IMR-90 (cell line): ENCODE measurements around the gene ABI3BP. TPM values are rescaled to one million over a fixed set of nuclear protein-coding genes. Genes with fewer than 3 reads are reported as not detected.

Source experiments
- ATAC-seq: fragments of 200-7000 bp; cut with Tn5 transposase; 2 replicates; pipeline ENCODE4 v1.9.1; 2020; ENCODE audit warnings: low read depth, mild to moderate bottlenecking, moderate library complexity
- BruUV-seq: library from RNA; stranded (reverse); fragments of 400-500 nt; replicated peaks from 2 replicates; lab custom pipeline; 2021; lab: Mats Ljungman, UMichigan
- CTCF ChIA-PET: fragments of 300-600 bp; formaldehyde crosslinking; extraction: SDS; loops from one replicate; lab custom pipeline; 2021; ENCODE audit warnings: antibody characterized with exemption; lab: Yijun Ruan, JAX
- POLR2A ChIA-PET: fragments of 300-600 bp; sonication (Branson Sonifier 250); formaldehyde crosslinking; loops from one replicate; lab custom pipeline; 2022; ENCODE audit warnings: antibody characterized with exemption; ENCODE audit not compliant: unreplicated experiment; lab: Charles Lee
- DNase-seq: peaks from one replicate; pipeline ENCODE4 v3.0.0; 2013
- H2AFZ ChIP-seq: replicated peaks from 2 replicates; pipeline ENCODE3; 2013; ENCODE audit warnings: low read length, mild to moderate bottlenecking; ENCODE audit not compliant: poor library complexity
- H2AK5ac ChIP-seq: 2 replicates; pipeline ENCODE4 v1.6.1; 2013; ENCODE audit warnings: low read depth, low read length, inconsistent platforms
- H2AK9ac ChIP-seq: replicated peaks from 2 replicates; pipeline ENCODE3; 2013; ENCODE audit warnings: mild to moderate bottlenecking, low read depth, low read length, moderate library complexity; ENCODE audit not compliant: poor library complexity
- H2BK120ac ChIP-seq: 2 replicates; pipeline ENCODE4 v1.6.1; 2013; ENCODE audit warnings: low read depth, low read length, inconsistent platforms
- H2BK15ac ChIP-seq: 3 replicates; pipeline ENCODE4 v1.6.1; 2013; ENCODE audit warnings: low read depth, low read length, inconsistent platforms
- H2BK20ac ChIP-seq: 2 replicates; pipeline ENCODE4 v1.6.1; 2013; ENCODE audit warnings: low read depth, mild to moderate bottlenecking, inconsistent platforms, low read length, moderate library complexity
- H2BK5ac ChIP-seq: 2 replicates; pipeline ENCODE4 v1.6.1; 2013; ENCODE audit warnings: mild to moderate bottlenecking, low read depth, low read length, inconsistent platforms; ENCODE audit not compliant: poor library complexity, severe bottlenecking
- H3K14ac ChIP-seq: replicated peaks from 2 replicates; pipeline ENCODE4 v1.6.1; 2013; ENCODE audit warnings: low read depth, low read length, inconsistent platforms
- H3K18ac ChIP-seq: 2 replicates; pipeline ENCODE4 v1.6.1; 2013; ENCODE audit warnings: low read depth, low read length, control low read depth
- H3K23ac ChIP-seq: 2 replicates; pipeline ENCODE4 v1.6.1; 2013; ENCODE audit warnings: low read depth, low read length, inconsistent platforms
- H3K27ac ChIP-seq: 2 replicates; pipeline ENCODE4 v1.5.1; 2013; ENCODE audit warnings: mild to moderate bottlenecking, control low read depth, low read length; ENCODE audit not compliant: insufficient read depth
- H3K27me3 ChIP-seq: 2 replicates; pipeline ENCODE4 v1.6.1; 2013; ENCODE audit warnings: low read length; ENCODE audit not compliant: control insufficient read depth, insufficient read depth
- H3K36me3 ChIP-seq: 2 replicates; pipeline ENCODE4 v1.6.1; 2013; ENCODE audit warnings: low read length, mixed read lengths; ENCODE audit not compliant: control insufficient read depth, insufficient read depth
- H3K4ac ChIP-seq: 2 replicates; pipeline ENCODE4 v1.6.1; 2013; ENCODE audit warnings: low read depth, low read length, inconsistent platforms
- H3K4me1 ChIP-seq: 2 replicates; pipeline ENCODE4 v1.6.1; 2013; ENCODE audit warnings: low read length, mixed read lengths; ENCODE audit not compliant: control insufficient read depth, insufficient read depth
- H3K4me2 ChIP-seq: 2 replicates; pipeline ENCODE4 v1.6.1; 2013; ENCODE audit warnings: low read depth, mild to moderate bottlenecking, control low read depth, low read length, moderate library complexity
- H3K4me3 ChIP-seq: 2 replicates; pipeline ENCODE4 v1.5.1; 2013; ENCODE audit warnings: low read depth, mild to moderate bottlenecking, control low read depth, low read length, moderate library complexity; ENCODE audit not compliant: insufficient read depth
- H3K56ac ChIP-seq: 2 replicates; pipeline ENCODE4 v1.6.1; 2013; ENCODE audit warnings: low read length, inconsistent platforms; ENCODE audit not compliant: insufficient read depth; ENCODE audit errors: extremely low read depth
- H3K79me1 ChIP-seq, 2 experiments: 2 replicates each; pipeline ENCODE4 v1.6.1; 2013; ENCODE audit warnings: low read length in 2 of 2, inconsistent platforms in 1 of 2, low read depth in 1 of 2
- H3K9ac ChIP-seq: 2 replicates; pipeline ENCODE4 v1.6.1; 2013; ENCODE audit warnings: low read depth, low read length, control low read depth
- H3K9me1 ChIP-seq: 2 replicates; pipeline ENCODE4 v1.6.1; 2013; ENCODE audit warnings: low read length, inconsistent platforms; ENCODE audit not compliant: insufficient read depth
- H3K9me3 ChIP-seq: 2 replicates; pipeline ENCODE4 v1.6.1; 2013; ENCODE audit warnings: low read length; ENCODE audit not compliant: control insufficient read depth, insufficient read depth
- H4K20me1 ChIP-seq: 2 replicates; pipeline ENCODE4 v1.6.1; 2013; ENCODE audit warnings: low read length, inconsistent platforms; ENCODE audit not compliant: insufficient read depth
- H4K5ac ChIP-seq: 2 replicates; pipeline ENCODE4 v1.6.1; 2013; ENCODE audit warnings: mild to moderate bottlenecking, low read depth, low read length, control low read depth
- H4K8ac ChIP-seq, 2 experiments: 2 replicates each; pipeline ENCODE4 v1.6.1; 2013; ENCODE audit warnings: low read depth in 2 of 2, low read length in 2 of 2, control low read depth in 1 of 2, inconsistent platforms in 1 of 2
- H4K91ac ChIP-seq: 2 replicates; pipeline ENCODE4 v1.6.1; 2013; ENCODE audit warnings: low read depth, low read length, inconsistent platforms; ENCODE audit not compliant: insufficient read depth
- BHLHE40 ChIP-seq: fragments of 150-350 bp; IDR thresholded peaks from 2 replicates; pipeline ENCODE4 v1.6.1; 2016; ENCODE audit warnings: mild to moderate bottlenecking, low read depth, low read length
- FOS ChIP-seq: fragments of 150-350 bp; IDR thresholded peaks from 2 replicates; pipeline ENCODE4 v1.6.1; 2016; ENCODE audit warnings: low read depth, low read length
- MAFK ChIP-seq: IDR thresholded peaks from 2 replicates; pipeline ENCODE4 v1.6.1; 2012; ENCODE audit warnings: low read depth, low read length, improper control_type of control experiment
- MAZ ChIP-seq: IDR thresholded peaks from 2 replicates; pipeline ENCODE4 v1.6.1; 2012; ENCODE audit warnings: low read depth, mild to moderate bottlenecking, low read length, improper control_type of control experiment, moderate library complexity, borderline replicate concordance
- RAD21 ChIP-seq: IDR thresholded peaks from 2 replicates; pipeline ENCODE4 v1.6.1; 2012; ENCODE audit warnings: low read length, improper control_type of control experiment
- USF2 ChIP-seq: fragments of 150-350 bp; IDR thresholded peaks from 2 replicates; pipeline ENCODE4 v1.6.1; 2017; ENCODE audit warnings: mild to moderate bottlenecking, antibody characterized with exemption, low read length, low read depth
- dilution Hi-C: fragments of 300-500 bp; cut with HindIII; formaldehyde crosslinking; loops from one replicate; pipeline ENCODE4 v1.14.3; 2018; ENCODE audit warnings: low sequenced_read_pairs; ENCODE audit not compliant: unreplicated experiment
- in situ Hi-C: fragments of 300-500 bp; cut with MboI; formaldehyde crosslinking; loops from 3 replicates; pipeline ENCODE4 v1.14.3; 2019; ENCODE audit warnings: low sequenced_read_pairs, inconsistent platforms, mixed read lengths
- intact Hi-C: fragments of 100-400 bp; cut with micrococcal nuclease; formaldehyde crosslinking; loops from 2 replicates; pipeline ENCODE4 v1.10.0; 2022
- polyA plus RNA-seq, 3 experiments: library from polyadenylated mRNA; depleted of rRNA; stranded (reverse); fragments of >200 nt; gene quantifications; 2 replicates each; pipeline ENCODE4 v1.2.3, GENCODE V29; 2012; ENCODE audit warnings: low replicate concordance in 1 of 3
- total RNA-seq: library from RNA; depleted of rRNA; stranded (reverse); fragments of >200 nt; gene quantifications from 2 replicates; pipeline ENCODE4 v1.2.3, GENCODE V29; 2012

Gene ABI3BP
- total and polyA plus RNA-seq, 2 of the 4 experiments (the other 2 are of a cell fraction): 3.0 to 26.7 TPM

GRCh38 chr3:100775669-100776068, 217.6 kb downstream of the ABI3BP start:
- no peak overlapping the region for H2BK5ac ChIP-seq
- H3K56ac ChIP-seq: no peak overlapping the region
- no peak overlapping the region for H4K8ac ChIP-seq
- H4K5ac ChIP-seq: no peak overlapping the region
- H2AK5ac ChIP-seq: no peak overlapping the region; the same call in 1 of the 2 replicates
- no peak overlapping the region for H3K9ac ChIP-seq
- in situ Hi-C loops: no loop called here
- H3K4me2 ChIP-seq: no peak overlapping the region
- intact Hi-C loops: no loop called here
- dilution Hi-C loops: no loop called here
- no peak overlapping the region for H3K27ac ChIP-seq
- H3K27me3 ChIP-seq: no peaks in the 10 kb centered on the region
- ChIA-PET CTCF (interaction anchor here (1.6 kb wide), 1 partner anchor 22 kb away, joined by 4 read pairs; no protein-coding TSS in a partner anchor), POLR2A (no interaction called here)
- BruUV-seq: no TSS peak
- ATAC-seq (no peak; the same call in 1 of the 2 replicates), DNase-seq (peak; percentile 20)
- peak overlapping the region; percentile 26 for H2AFZ ChIP-seq
- H3K9me3 ChIP-seq: no peaks in the 10 kb centered on the region
- H4K20me1 ChIP-seq: no peaks in the 10 kb centered on the region
- H3K79me1 ChIP-seq: no peaks in the 10 kb centered on the region
- no peak overlapping the region for H2BK120ac ChIP-seq
- peaks cover 15% of the 10 kb centered on the region for H3K9me1 ChIP-seq
- H3K4me1 ChIP-seq: peaks cover 6% of the 10 kb centered on the region; the same call in 1 of the 2 replicates
- peak overlapping the region; percentile 7; the same call in 1 of the 3 replicates for H2BK15ac ChIP-seq
- H3K14ac ChIP-seq: peak overlapping the region; percentile 44; the same call in 1 of the 2 replicates
- no peak overlapping the region; the same call in 1 of the 2 replicates for H3K23ac ChIP-seq
- H3K4ac ChIP-seq: no peak overlapping the region
- H2AK9ac ChIP-seq: no peak overlapping the region
- TF ChIP-seq MAZ: no peak
- no peak for TF ChIP-seq USF2
- no peak for TF ChIP-seq BHLHE40
- TF ChIP-seq MAFK: no peak
- no peak for TF ChIP-seq FOS
- no peak for TF ChIP-seq RAD21
- no peak overlapping the region for H3K4me3 ChIP-seq
- no peak overlapping the region for H4K91ac ChIP-seq
- H3K18ac ChIP-seq: no peak overlapping the region
- H2BK20ac ChIP-seq: 0 out of 2 replicates have a peak overlapping the region, but pooled peaks have one; percentile 32
- H3K36me3 ChIP-seq: no peaks in the 10 kb centered on the region
